ENCODE data around the gene PPM1L. TPM values are rescaled to one million over a fixed set of nuclear protein-coding genes. Genes with fewer than 3 reads are reported as not detected.

The PPM1L gene
- total and polyA plus RNA-seq, 2 donors (not counting 1 experiment from before 2014, with no cell fraction given) = 1.1 to 12.0 TPM

DNA sequence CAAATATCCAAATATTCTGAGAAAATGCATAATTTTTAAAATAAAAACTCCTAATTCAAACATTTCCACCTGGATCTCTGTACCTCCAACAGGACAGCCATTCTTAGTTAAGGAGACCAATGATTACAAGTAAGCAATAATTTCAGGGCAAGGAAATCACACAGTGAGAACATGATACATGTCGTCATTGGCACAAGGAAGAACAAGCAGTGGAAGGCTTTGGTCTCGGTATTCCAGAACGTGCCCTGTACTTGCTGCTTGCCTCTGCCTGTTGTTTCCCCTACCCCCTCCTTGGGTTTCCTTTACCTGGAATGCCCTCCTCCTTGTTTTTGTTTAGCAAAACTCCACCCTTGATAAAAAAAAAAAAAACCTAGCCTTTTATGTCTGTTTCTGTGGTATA lies 72.8 kb downstream of the PPM1L start:
- POLR2A ChIA-PET = no interaction called here
- TF ChIP-seq EZH2 (IDR thresholded peaks at IDR 0.05; ENCODE audit: borderline replicate concordance, insufficient read depth, low read depth, low read length, poor library complexity, severe bottlenecking) (no peak), CTCF (IDR thresholded peaks at IDR 0.05) (no peak)
- intact Hi-C loops (cut with micrococcal nuclease) = no loop called here
- 93% methylated on average over 3 of the region's 3 CpGs for WGBS (ENCODE audit: insufficient coverage)
- H3K9me3 ChIP-seq (ENCODE audit: control extremely low read depth in 1 of 3, control insufficient read depth in 2 of 3, insufficient read depth in 1 of 3, low read length in 2 of 3) = no peaks in the 10 kb centered on the region
- no peaks in the 10 kb centered on the region for H4K20me1 ChIP-seq (ENCODE audit: control insufficient read depth, insufficient read depth, low read length, poor library complexity, severe bottlenecking)
- no peak overlapping the region for H3K4me2 ChIP-seq (replicated peaks; ENCODE audit: low read depth, low read length, poor library complexity, severe bottlenecking)
- H3K9ac ChIP-seq (ENCODE audit: low read length) = no peak overlapping the region
- Mint-ChIP-seq H3K4me1 (no peaks in the 10 kb centered on the region), H3K9me3 (ENCODE audit: insufficient read depth) (no peaks in the 10 kb centered on the region), H3K27ac (no peak overlapping the region), H3K4me3 (no peak overlapping the region), H3K27me3 (no peaks in the 10 kb centered on the region)
- no peak for ATAC-seq (ENCODE audit: low read depth)
- no peak overlapping the region for H2AFZ ChIP-seq (ENCODE audit: insufficient read depth, low read depth, low read length, poor library complexity, severe bottlenecking)
- no peaks in the 10 kb centered on the region for H3K27me3 ChIP-seq (replicated peaks in 1 of 4; ENCODE audit: control extremely low read depth in 1 of 4, control insufficient read depth in 3 of 4, insufficient read depth in 4 of 4, low read length in 3 of 4)
- no peak overlapping the region for H3K27ac ChIP-seq (ENCODE audit: low read length in 2 of 2)
- H3K36me3 ChIP-seq (replicated peaks in 1 of 2; ENCODE audit: control extremely low read depth in 1 of 2, control insufficient read depth in 1 of 2, extremely low read depth in 1 of 2, insufficient read depth in 2 of 2, low read length in 1 of 2) = no peaks in the 10 kb centered on the region
- H3K4me1 ChIP-seq (ENCODE audit: control insufficient read depth in 2 of 2, insufficient read depth in 2 of 2, low read length in 2 of 2) = no peaks in the 10 kb centered on the region
- CTCF ChIA-PET = no interaction called here
- H3K79me2 ChIP-seq (ENCODE audit: control insufficient read depth, insufficient read depth, low read length) = no peaks in the 10 kb centered on the region
- DNase-seq = no peak
- H3K4me3 ChIP-seq (ENCODE audit: control extremely low read depth in 1 of 5, extremely low read depth in 1 of 5, insufficient read depth in 1 of 5, low read depth in 2 of 5, low read length in 4 of 5) = no peak overlapping the region

DNA sequence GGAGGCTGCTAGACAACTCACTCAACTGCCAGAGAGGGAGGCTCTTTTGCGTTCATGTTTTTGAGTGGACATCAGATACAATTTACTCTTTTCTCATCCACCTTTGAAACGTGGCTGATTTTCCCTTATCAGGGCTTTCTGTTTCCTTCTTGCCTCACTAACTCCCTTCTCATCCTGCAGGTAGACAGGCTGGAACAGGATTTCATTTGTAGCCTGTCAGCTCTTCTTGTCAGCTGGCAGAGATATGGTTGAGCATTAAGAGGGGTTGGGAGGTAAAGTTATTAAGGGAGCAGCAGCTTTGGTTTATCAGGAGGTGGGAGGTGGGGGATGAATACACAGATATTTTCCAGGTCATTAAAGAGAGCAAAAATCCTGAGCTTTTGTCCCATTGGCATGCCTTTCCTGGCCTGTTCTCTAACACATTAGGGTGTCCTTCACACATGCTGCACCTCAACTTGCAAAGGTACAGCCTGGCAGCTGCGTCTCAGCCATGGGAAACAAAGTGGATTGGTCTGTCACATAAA lies 73.5 kb downstream of the PPM1L start:
- no peak overlapping the region for H3K4me3 Mint-ChIP-seq
- intact Hi-C loops (cut with micrococcal nuclease) = no loop called here
- DNase-seq = no peak
- no peaks in the 10 kb centered on the region for H3K4me1 Mint-ChIP-seq
- no peak overlapping the region for H3K4me3 ChIP-seq (ENCODE audit: control extremely low read depth in 1 of 5, extremely low read depth in 1 of 5, insufficient read depth in 1 of 5, low read depth in 2 of 5, low read length in 4 of 5)
- H2AFZ ChIP-seq (ENCODE audit: insufficient read depth, low read depth, low read length, poor library complexity, severe bottlenecking) = no peak overlapping the region
- H3K9ac ChIP-seq (ENCODE audit: low read length) = no peak overlapping the region
- no peak overlapping the region for H3K27ac ChIP-seq (ENCODE audit: low read length in 2 of 2)
- no peak overlapping the region for H3K4me2 ChIP-seq (replicated peaks; ENCODE audit: low read depth, low read length, poor library complexity, severe bottlenecking)
- no peak for ATAC-seq (ENCODE audit: low read depth)
- no peaks in the 10 kb centered on the region for H4K20me1 ChIP-seq (ENCODE audit: control insufficient read depth, insufficient read depth, low read length, poor library complexity, severe bottlenecking)
- ChIA-PET POLR2A (no interaction called here), CTCF (no interaction called here)
- H3K27me3 ChIP-seq (replicated peaks in 1 of 4; ENCODE audit: control extremely low read depth in 1 of 4, control insufficient read depth in 3 of 4, insufficient read depth in 4 of 4, low read length in 3 of 4) = no peaks in the 10 kb centered on the region
- no peaks in the 10 kb centered on the region for H3K79me2 ChIP-seq (ENCODE audit: control insufficient read depth, insufficient read depth, low read length)
- H3K9me3 Mint-ChIP-seq (ENCODE audit: insufficient read depth) = no peaks in the 10 kb centered on the region
- H3K36me3 ChIP-seq (replicated peaks in 1 of 2; ENCODE audit: control extremely low read depth in 1 of 2, control insufficient read depth in 1 of 2, extremely low read depth in 1 of 2, insufficient read depth in 2 of 2, low read length in 1 of 2) = no peaks in the 10 kb centered on the region
- no peaks in the 10 kb centered on the region for H3K9me3 ChIP-seq (ENCODE audit: control extremely low read depth in 1 of 3, control insufficient read depth in 2 of 3, insufficient read depth in 1 of 3, low read length in 2 of 3)
- WGBS (ENCODE audit: insufficient coverage) = 90% methylated on average over 2 of the region's 3 CpGs
- H3K27ac Mint-ChIP-seq = no peak overlapping the region
- TF ChIP-seq EZH2 (IDR thresholded peaks at IDR 0.05; ENCODE audit: borderline replicate concordance, insufficient read depth, low read depth, low read length, poor library complexity, severe bottlenecking) (no peak), CTCF (IDR thresholded peaks at IDR 0.05) (no peak)
- H3K4me1 ChIP-seq (ENCODE audit: control insufficient read depth in 2 of 2, insufficient read depth in 2 of 2, low read length in 2 of 2) = no peaks in the 10 kb centered on the region
- no peaks in the 10 kb centered on the region for H3K27me3 Mint-ChIP-seq

Measured in B cell (primary cell).